HG02678 (cell line): ENCODE measurements around the gene ADGRA1.
"Not testable (repeated sequence)": the region's sequence is repeated elsewhere in the genome, so short reads cannot be mapped to it uniquely, and the experiment has no call there.

ENCODE experiments used
- ATAC-seq: cut with Tn5 transposase; IDR thresholded peaks from one replicate; pipeline ENCODE4 v1.9.1; 2021; ENCODE audit warnings: mild to moderate bottlenecking, moderate library complexity; ENCODE audit not compliant: unreplicated experiment

ADGRA1 gene

DNA sequence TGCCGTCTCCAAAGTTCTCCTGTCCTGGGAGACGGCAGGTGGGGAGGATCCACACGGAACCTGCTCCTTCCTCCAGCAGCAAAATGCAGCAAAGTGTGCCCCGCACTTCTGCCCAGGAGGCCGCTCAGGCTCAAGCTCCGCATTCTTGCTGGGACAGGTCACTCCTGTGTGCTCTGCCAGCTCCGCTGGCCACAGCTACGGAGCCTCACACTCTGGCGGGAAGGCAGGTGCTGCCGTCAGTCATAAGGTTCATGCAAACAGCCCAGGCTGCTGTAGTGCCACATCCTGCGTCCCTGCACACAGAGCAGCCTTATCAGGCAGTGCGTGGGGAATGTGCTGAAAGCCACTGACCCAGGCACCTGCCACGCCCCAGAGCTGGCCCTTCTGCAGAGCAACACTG is 22.4 kb downstream of the ADGRA1 start:
- ATAC-seq: no peak

DNA sequence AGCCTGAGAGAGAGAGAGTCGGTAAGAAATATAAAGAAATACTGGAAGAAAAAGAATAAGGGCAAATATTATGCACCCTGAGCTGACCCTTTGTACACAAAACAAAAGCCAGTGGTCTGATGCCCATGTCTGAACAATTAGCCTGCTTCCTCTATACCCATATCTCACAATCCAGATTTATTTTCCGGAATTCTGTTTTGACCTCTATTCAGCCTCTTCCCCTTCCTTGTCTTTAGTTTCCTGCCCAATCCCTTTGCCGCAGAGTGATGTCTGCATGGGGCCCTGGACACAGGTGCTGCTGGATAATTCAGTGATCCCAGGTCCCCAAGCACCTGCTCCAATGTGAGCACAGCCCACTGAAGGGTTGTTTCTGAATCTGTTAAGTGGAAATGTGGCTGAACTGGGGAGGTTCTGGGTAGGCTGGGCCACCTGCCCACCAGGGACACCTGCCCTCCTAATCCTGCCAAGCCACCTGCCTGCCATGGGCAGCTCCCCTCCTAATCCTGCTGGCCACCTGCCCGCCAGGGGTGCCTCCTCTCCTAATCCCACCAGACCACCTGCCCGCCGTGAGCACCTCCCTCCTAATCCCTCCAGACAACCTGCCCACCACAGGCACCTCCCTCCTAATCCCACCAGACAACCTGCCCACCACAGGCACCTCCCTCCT is 23.0 kb downstream of the ADGRA1 start:
- no peak for ATAC-seq

DNA sequence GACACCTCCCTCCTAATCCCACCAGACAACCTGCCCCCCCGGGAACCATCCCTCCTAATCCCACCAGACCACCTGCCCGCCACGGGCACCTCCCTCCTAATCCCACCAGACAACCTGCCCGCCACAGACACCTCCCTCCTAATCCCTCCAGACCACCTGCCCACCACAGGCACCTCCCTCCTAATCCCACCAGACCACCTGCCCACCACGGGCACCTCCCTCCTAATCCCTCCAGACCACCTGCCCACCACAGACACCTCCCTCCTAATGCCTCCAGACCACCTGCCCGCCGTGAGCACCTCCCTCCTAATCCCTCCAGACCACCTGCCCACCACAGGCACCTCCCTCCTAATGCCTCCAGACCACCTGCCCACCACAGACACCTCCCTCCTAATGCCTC is 23.9 kb downstream of the ADGRA1 start:
- not testable (repeated sequence) for ATAC-seq

DNA sequence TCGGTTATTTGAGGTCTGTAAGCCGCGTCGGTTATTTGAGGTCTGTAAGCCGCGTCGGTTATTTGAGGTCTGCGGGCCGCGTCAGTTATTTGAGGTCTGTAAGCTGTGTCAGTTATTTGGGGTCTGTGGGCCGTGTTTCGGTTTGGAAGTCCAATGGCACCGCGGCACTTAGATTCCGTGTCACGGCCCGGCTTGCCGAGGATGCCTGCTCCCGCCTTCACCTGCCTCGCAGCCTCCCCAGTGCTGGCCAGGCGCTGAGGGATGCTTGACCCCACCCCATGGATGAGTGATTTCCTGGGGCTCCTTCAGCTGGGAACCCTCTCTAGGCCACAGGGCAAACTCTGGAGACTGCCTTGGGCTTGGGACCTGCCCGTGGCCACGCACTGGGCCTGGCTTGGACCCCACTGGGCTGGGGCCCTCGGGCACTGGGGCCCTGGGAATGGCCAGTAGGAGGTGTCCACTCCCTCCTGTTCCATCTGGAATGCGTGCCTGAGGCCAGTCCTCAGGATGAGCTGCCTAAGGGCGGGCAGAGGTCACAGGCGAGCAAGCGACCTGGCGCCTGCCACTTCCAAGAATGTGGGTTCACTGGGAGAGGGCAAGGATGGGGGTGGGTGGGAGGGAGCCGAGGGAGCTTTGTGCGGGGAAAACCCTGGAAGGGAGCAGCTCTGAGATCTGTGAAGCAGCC is 25.6 kb downstream of the ADGRA1 start:
- no peak for ATAC-seq

DNA sequence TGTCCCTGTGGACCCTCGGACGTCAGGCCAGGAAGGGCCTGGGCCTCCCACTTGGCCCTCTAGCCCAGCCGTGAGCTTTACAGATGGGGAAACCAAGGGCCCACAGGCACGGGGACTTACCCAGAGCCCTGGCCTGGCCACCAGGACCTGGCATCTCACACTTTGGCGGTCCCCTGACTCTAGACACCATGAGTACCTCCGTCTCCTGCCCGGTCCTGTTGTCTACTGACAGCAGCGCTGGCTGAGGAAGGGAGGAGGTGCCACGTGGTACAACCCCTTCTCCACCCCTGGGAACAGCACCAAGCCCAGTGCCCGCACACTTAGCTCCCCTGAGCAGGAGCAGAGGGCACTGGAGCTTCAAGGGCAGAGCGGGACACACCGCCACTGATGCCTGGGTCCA is 26.1 kb downstream of the ADGRA1 start:
- ATAC-seq: no peak

DNA sequence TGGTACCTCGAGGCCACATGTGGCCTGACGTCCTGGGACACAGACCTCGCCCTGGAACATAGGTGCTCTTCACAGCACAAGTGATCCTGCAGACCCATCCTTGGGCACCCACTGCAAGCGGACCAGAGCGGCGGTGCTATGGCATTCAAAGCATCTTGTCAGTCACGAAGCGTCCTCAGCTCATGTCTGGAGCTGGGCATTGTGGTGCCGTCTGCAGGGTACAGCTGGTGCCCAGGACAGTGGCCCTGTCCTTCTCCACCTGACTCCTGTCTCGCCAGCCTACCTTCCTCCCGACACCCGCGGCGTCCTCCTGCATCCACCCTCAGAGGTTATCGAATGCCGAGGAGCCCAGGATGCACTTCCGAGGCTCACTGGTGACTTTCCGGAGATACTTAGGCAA is 26.5 kb downstream of the ADGRA1 start:
- ATAC-seq: no peak

DNA sequence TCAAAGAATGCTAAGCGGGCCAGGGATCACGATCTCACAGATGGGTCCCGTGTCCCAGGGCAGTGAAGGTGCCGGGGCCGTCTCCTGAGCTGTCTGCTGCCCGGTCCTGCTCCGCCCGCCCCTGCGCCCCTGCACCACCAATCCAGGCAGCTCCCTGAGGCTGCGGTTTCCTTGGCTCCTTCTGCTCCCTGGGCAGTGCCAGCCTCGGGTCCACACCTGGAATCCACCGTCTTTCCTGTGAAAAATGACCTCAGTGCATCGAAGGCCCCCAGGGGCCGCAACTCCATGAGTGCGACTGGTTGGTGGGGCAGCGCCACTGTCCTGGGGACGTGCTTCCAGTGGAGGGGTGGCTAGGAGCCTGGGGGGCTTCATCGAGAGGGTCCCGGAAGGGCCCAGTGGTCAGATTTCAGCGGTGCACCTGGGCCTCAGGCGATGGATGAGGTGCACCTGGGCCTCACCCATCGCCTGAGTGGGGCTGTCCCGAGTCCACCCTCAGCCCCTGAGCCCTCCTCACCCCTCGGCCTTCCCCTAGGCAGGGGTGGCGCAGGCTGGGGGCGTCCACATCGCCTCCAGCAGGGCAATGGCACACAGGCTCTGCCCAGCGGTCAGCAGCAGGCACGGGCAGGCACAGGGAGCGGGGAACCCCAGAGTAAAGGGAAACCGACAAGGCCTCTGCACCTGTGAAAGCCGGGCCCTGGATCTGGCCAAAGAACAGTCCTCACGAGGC is 27.2 kb downstream of the ADGRA1 start:
- no peak for ATAC-seq

DNA sequence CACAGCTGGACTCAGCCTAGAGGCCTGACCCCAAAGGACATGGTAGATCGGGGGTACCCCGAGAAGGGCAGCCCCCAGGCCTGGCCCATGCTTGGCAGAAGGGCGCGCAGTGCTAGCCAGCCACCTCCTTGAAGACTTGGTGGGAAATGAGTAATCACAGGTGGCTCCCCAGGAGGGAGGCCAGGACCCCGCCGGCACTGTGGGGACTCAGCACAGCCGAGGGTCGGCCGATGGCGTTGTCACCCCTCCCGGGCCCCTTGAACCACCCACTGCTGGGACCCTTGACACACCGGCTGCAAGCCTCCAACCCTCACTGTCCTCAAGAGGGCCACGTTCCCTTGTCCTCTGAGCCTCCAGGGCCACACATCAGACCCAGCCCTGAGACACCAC is 27.7 kb downstream of the ADGRA1 start:
- no peak for ATAC-seq

DNA sequence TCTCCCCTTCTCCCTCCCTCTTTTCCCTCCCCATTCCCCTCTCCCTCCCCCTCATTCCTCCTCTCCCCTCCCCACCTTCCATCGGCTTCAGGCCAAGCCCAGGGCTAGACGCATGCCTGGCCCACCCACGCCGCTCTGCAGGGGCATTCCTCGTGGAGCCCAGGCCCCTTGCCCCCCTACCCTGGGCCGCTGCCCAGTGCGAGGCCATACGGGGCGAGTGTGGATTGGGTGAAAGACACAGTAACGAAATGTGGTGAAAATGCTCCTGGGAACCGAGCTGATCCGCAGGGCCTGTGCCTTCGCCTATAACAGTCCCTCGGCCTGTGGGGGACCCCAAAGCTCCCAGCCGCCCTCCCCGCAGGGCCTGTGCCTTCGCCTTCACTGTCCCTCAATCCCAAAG is 28.3 kb downstream of the ADGRA1 start:
- ATAC-seq: no peak

DNA sequence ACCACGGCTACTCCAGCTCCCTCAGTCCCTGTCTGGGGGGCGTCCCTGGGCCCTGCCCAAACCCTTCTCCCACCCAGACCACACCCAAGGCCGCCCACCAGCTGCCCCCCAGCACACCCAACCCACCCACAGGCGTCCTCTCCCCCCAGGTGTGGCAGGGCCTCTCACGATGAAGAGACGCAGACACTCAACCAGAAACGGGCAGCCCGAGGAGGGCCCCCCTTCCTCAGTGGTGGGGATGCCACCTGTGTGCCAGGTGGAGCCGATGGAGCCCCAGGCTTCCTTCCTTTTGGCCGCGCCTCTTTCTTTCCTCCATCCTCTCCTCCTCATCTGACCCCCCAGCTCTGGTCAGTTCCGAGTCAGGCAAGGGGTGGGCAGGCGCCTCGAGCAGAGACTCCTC is 28.7 kb downstream of the ADGRA1 start:
- no peak for ATAC-seq

DNA sequence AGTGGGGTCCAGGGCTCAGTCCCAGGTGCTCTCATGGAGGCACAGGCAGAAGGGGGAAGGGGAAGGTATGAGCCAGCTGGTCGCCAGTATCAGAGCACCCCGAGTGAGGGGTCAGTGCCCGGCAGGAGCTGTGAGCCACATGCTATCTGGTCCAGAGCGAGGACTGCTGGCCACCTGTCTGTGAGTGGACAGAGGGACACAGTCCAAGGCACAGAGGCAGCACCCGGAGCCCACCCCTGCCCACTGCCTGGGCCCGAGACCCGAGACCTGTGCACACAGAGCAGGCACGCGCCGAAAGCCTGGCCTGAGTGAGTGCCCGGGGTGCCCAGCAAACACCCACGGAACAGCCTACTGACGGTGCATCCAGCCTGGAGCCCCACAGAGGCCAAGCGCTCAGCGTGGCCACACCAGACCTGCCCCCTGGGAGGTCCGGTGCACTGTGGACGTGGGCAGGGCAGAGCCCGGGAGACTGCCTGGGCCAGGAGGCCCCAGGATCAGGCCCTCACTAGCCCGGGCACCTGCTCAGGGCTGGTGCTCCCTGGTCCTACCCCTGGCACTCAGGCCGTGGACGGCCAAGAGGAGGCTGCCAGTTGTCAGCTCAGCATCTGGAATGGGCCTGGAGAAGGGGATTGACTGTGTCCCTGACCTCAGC is 29.4 kb downstream of the ADGRA1 start:
- ATAC-seq: no peak

DNA sequence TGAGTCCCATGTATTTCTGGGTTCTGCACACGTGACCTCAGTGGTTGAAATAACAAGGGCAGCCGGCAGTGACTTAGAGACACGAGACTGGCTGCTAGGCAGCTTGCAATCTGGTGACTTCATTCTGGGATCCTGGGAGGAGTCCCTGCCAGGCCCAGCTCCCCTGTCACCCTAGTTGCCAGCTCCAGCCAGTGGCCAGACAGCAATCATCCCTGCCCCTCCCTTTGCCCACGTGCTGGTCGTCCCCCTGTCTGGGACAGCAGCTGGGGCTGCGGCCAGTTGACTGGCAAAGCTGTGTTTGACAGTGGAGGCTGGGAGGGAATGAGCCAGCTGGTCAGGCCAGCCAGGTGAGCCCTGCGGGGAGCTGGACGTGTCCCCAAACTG is 30.0 kb downstream of the ADGRA1 start:
- no peak for ATAC-seq

DNA sequence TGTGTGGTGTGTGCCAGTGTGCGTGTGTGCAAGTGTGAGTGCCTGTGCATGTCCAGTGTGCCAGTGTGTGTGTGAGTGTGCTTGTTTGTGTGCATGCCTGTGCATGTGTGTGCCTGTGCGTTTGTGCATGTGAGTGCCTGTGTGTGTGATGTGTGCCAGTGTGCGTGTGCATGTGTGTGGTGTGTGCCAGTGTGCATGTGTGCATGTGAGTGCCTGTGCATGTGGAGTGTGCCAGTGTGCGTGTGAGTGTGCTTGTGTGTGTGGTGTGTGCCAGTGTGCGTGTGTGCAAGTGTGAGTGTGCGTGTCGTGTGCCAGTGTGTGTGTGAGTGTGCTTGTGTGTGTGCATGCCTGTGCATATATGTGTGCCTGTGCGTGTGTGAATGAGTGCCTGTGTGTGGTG is 33.8 kb downstream of the ADGRA1 start:
- no peak for ATAC-seq

DNA sequence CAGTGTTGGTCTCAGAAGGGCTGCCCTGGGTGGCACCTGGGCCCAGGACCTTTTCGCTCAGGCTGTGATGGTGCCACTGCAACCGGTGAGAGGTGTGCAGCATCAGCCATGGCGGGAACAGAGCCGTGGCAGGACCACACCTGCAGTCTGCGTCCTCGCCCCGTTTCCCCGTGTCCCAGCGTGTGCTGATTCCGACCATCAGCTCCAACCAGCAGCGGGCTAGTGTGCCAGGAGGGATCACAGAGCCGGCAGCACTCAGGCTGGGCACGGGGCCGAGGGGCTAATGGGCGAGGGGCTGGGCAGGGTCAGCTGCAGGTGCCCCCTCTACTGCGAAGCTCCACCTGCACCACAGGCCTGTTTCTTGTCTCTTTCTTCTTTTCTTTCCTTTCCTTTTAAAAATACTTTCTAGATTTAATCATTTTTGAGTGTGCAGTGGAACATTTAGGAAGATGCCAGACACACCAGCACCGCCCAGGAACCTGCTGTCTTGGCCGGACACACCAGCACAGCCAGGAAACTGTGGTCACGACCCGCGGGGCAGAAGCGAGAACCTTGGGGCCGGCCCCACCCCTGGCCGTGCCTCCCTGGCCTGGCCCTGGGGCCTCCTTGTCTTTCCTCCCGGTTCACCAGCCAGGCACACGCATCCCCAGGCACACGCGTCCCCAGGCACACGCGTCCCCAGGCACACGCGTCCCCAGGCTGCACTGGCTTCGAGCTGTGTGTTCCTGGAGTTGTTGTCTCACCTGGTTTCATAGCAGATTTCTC is 34.6 kb downstream of the ADGRA1 start:
- ATAC-seq: no peak

DNA sequence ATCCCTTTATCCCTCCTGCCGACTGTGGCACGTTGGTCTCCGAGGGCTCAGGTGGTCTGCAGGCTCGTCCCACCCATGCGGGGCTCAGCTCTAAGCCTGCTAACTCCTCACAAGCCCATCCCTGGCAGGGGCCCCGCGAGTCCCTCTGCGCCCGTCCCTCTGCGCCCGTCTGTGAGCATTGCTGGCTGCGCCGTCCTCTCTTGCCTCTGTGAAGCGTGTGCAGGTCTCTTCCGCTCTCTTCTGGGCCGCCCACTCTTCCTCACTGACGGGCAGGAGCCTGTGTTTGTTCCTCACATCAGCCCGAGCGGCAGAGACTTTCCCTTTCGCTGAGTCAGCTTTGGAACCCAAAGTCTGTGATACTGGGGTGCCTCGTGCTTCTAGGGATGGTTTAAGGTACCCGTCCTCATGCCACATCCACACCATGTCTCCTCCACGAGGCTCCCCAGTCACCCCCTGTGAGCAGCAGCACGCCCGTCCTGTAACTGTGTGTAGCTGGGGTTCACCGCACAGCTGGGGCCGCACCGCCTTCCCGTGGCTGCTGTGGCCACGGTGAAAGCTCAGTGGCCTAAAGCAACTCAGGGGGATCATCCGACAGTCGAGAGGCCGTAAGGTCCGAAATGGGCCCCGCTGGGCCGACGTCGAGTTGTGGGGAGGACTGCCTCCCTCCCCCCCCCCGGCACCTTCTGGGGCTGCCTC is 35.5 kb downstream of the ADGRA1 start:
- ATAC-seq: no peak

DNA sequence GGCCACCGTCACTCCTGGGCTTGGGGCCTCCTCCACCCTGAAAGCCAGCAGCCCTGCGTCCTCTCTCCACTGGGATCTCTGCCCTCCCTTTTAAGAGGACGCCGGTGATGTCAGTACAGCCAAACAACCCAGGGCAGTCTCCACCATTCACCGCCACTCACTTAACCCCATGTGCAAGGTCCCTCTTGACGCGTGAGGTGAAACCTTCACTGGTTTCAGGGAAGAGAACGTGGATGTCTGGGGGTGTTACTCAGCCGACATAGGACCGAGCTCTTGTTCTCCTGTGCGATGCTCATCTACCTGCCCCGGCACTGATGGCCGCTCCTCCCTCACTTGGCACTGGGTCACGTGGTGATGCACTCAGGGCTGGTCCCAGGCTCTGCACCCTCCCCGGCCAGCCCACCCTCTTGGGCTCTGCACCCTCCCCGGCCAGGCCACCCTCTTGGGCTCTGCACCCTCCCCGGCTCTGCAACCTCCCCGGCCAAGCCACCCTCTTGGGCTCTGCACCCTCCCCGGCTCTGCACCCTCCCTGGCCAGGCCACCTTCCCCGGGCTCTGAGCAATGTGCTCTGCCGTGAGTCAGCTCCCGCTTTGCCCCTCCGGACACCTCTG is 36.1 kb downstream of the ADGRA1 start:
- no peak for ATAC-seq

DNA sequence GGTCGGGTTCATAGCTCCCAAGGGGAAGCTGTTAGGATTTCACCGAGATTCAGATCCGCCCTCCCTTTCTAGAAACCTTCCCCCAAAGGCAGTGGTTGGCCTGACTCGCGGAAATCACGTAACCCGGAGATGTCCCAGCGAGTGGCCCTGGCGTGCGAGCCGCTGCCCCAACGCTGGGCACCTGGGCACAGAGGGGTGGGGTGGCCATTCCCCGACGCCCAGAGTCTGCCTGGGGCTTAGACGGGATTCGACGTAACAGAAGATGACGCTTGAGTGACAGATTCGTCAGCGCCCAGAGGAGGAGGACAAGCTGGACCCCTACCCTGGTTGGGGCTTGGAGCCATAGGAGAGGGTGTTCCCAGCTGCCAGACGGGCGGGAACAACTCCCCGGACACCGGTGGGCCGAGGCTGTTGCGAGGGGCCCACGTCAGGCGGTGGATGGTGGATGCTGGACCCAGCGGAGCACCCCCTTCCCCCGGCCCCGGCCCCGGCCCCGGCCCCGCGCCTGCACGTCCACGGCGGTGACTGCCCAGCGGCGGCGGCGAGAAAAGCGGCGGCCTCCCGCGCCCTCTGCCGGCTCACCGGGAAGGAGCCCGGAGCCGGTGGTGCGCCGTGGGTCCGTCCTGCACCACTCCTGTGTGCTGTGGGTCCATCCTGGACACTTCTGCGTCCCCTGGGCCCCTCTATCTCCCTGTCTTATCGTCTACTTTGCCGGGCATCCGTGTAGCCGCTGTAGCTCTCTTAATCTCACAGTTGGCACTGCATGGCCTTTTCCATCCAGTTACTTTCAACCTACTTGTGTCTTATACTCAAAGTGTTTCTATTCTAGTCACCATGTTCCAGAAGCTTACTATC is 36.9 kb downstream of the ADGRA1 start:
- ATAC-seq: no peak

DNA sequence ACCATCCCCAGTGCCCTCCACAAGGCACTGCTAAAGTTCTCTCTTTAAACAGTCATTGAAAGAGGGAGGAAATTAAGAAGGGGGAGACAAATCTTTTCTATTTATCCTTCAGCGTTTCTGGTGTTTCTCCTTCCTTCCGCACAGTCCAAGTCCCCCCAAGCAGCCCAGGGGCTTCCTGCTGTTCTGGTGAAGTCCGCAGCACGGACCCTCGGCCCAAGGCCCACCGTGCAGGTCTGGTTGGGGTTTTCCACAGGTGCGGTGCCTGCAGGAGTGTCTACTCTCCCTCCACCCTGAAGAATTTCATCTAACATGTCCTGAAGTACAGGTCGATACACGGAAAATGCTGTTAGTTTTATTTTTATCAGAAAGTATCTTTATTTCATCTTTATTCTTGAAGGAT is 38.2 kb downstream of the ADGRA1 start:
- no peak for ATAC-seq
